Right forelimb (tissue), 1 donor: Measurements from ENCODE around the gene LAIR2.
"Not testable (repeated sequence)": the region's sequence is repeated elsewhere in the genome, so short reads cannot be mapped to it uniquely, and the experiment has no call there.

ENCODE experiments used
- DNase-seq: peaks from one replicate; pipeline ENCODE4 v3.0.0-alpha.2; 2018

LAIR2 gene

GRCh38 chr19:54464630-54465425 is 37.8 kb upstream of the LAIR2 start:
- peak; percentile 90 for DNase-seq

GRCh38 chr19:54465426-54466109 is 37.1 kb upstream of the LAIR2 start:
- no peak for DNase-seq

GRCh38 chr19:54466110-54466480 is 36.5 kb upstream of the LAIR2 start:
- not testable (repeated sequence) for DNase-seq

DNA sequence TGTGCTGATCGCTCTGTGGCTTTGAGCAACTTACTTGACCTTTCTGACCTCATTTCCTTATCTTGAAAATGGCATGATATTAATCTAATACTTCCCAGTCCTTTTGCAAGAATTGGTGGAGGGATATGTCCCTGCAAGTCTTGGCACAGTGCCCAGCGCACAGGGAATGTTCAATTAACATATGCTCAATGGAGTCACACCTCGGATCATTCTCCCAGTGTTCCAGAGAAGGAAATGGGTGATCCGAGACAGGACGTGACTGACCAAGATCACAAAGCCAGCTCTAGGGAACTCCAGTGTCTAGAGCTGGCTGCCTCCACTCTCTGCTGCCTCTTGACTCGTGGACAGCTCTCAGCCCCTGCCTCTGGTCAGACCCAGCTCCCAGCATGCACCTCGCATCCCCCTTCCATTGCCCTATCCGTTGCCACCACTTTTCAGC is 33.1 kb upstream of the LAIR2 start:
- no peak for DNase-seq

GRCh38 chr19:54470276-54470887 is 32.2 kb upstream of the LAIR2 start:
- no peak for DNase-seq

- DNase-seq = peak; percentile 65
Observed at GRCh38 chr19:54470991-54471782, 31.4 kb upstream of the LAIR2 start.

GRCh38 chr19:54473071-54473891 is 29.4 kb upstream of the LAIR2 start, which contains the start of gene CDC42EP5:
CDC42EP5 (minus strand) TSS chr19:54473296; CDS start chr19:54465547, 7,749 bp downstream.
- peak; percentile 94 for DNase-seq

DNA sequence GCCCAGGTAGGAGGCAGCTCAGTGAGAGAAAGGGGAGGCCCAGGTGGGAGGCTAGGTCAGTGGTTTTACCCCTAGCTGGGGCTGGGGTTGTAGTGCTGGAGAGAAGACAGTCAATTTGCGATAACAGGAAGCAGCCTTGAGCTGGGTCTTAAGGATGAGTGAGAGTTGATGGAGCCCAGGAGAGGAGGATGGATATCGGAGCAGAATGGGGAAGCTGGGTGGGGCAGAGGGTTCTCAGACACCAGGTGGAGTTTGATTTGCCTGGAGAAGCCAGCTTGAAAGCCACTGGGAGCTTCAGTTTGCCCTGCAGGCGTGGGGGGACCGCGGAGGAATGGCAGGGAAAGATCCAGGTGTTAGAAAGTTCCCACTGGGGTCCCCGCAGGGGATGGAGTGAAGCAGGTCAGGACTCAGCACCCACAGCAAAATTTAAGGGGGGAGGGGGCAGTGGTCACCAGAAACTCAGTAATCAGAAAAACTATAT is 28.7 kb upstream of the LAIR2 start:
- no peak for DNase-seq

- no peak for DNase-seq
Observed at GRCh38 chr19:54475706-54476105, 26.9 kb upstream of the LAIR2 start.

- no peak for DNase-seq
Observed at GRCh38 chr19:54477650-54478049, 25.0 kb upstream of the LAIR2 start.

- DNase-seq = no peak
Observed at GRCh38 chr19:54478677-54479266, 23.9 kb upstream of the LAIR2 start.

DNA sequence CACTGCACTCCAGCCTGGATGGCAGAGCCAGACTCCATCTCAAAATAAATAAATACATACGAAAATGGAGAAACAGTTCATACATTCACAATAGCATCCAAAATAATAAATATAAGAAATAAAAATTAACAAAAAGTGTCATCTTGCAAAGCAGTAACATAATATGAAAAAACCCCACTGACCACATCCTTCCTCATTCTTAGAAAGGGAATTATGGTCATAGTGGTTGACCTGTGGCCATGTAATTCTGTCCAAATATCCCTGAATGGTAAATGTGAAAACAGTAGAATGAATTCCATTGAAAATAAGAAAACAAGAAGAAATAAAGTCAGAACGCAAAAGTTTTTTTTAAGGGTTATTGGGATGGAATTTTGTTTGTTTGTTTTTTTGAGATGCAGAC is 22.6 kb upstream of the LAIR2 start:
- DNase-seq = no peak

- peak; percentile 80 for DNase-seq
Observed at GRCh38 chr19:54481326-54481930, 21.2 kb upstream of the LAIR2 start.

GRCh38 chr19:54482889-54483288 is 19.7 kb upstream of the LAIR2 start:
- no peak for DNase-seq

DNA sequence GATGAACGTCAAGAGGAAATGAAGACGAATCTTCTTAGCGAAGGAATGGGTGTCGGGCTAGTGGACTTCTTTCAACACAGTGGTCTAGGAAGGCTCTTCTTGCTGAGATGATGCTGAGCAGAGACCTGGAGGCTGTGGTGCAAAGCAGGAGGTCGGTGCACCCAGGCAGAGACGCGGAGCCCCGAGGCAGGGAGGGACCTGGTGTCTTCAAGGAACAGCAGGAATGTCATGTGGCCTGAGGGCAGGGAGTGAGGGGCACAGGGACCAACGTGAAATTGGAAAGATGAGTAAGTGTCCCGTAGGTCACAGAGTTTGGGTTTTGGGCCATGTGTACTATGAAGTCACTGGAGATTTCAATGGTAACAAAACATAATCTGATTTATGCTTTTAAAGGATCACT is 18.2 kb upstream of the LAIR2 start:
- DNase-seq = no peak

DNA sequence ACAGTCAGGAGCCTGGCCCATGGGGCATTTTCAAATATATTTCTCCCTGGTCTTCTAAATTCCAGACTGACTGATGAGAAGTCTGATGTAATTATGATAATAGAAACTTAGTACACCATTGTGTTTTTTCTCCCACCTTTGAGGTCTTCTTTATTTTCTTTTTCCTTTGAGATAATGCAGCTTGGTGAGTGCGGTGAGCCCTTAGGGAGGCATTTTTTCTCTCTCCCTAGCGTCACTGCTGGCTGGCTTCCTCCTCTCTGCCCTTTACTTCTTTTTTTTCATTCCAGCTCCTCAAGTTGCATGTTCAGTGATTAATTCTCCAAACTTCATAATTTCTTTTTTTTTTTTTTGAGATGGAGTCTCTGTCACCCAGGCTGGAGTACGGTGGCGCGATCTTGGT is 16.8 kb upstream of the LAIR2 start:
- no peak for DNase-seq

DNA sequence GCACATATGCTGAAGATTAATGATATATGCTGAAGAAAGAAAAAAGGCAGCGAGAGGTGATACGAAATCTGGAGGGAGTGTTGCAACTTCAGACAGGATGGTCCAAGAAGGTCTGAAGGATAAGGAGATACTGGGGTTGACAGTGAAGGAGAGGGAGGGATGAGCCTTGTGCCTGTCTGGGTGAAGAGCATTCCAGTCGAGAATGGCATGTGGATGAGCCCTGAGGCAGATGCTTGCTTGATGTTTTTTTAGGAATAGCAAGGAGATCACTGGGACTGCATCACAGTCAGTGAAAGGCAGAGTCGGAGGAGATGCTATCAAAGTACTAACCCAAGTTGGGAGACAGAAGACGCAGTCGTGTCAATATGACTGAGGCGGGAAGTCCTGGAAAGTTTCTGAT is 13.3 kb upstream of the LAIR2 start:
- DNase-seq = no peak

DNA sequence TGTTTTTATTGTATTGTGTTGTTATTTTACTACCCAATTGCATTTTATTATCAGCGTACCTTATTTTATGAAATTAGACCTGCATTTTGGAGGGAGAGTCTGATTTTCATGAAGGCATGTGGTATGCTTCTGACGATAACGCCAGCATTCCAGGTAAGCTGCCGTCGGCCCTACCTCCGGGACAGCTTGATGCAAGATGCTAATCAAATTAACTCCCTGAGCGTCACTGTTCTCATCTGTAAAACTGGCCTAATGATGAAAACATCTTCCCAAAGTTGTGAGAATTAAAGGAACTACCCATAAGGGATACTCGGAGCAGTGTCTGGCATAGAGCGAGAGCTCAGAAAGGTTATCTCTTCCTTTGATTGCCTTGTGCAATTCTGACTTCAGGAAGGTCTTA is 12.9 kb upstream of the LAIR2 start:
- DNase-seq = no peak

GRCh38 chr19:54492568-54492967 is 10.1 kb upstream of the LAIR2 start:
- DNase-seq = no peak

GRCh38 chr19:54493056-54493455 is 9.6 kb upstream of the LAIR2 start:
- not testable (repeated sequence) for DNase-seq

GRCh38 chr19:54493967-54494585 is 8.6 kb upstream of the LAIR2 start:
- no peak for DNase-seq
